HG03066 (cell line): ENCODE measurements around the gene ZNF490.

Experiments used
- ATAC-seq: cut with Tn5 transposase; IDR thresholded peaks from one replicate; pipeline ENCODE4 v1.9.1; 2021; ENCODE audit warnings: low read depth; ENCODE audit not compliant: unreplicated experiment

Gene ZNF490

GRCh38 chr19:12546068-12546467 is 64.5 kb downstream of the ZNF490 start:
- ATAC-seq = no peak

DNA sequence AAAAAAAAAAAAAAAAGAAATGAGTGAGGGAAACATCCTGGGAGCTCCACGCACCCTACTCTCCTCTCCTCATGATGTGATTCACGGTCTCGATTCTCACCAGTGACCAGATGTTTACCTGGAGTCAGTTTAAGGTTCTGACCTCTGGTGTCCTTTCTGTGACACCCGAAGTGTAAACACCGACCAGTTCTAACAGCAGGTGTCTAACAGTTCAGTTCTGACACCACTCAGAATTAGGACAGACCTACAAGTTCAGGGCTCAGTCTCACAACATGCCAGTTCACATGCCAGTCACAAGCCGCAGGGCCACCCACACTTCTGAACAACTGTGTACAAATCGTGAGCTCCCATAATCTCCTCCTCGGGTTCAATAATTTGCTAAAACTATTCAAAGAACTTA is 65.3 kb downstream of the ZNF490 start:
- no peak for ATAC-seq

- no peak for ATAC-seq
Observed at GRCh38 chr19:12544401-12544876, 66.2 kb downstream of the ZNF490 start.

DNA sequence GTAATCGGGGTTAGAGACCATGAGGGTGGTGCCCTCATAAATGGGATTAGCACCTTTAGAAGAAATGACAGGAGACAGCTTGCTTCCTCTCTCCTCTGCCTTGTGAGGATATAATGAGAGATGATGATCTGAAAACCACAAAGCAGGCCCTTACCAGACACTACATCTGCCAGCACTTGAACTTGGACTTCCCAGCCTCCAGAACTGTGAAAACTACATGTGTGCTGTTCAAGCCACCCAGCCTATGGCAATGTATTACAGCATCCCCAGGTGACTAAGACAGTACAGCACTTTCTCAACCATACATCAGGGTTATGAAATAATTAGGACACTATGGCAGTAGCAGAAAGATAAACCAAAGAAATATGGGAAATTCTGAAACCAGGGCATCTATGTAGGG is 66.8 kb downstream of the ZNF490 start:
- no peak for ATAC-seq
